GM13977 (cell line): ENCODE measurements around the gene C12orf43.
"Not testable (repeated sequence)": the region's sequence is repeated elsewhere in the genome, so short reads cannot be mapped to it uniquely, and the experiment has no call there.

Experiments
- DNase-seq: peaks from one replicate; pipeline ENCODE4 v3.0.0; 2012; ENCODE audit warnings: low spot score
- CTCF ChIP-seq: IDR thresholded peaks from 2 replicates; pipeline ENCODE4 v1.5.1; 2012; ENCODE audit warnings: mild to moderate bottlenecking, control low read depth; ENCODE audit not compliant: insufficient read depth; ENCODE audit errors: extremely low read depth, missing control alignments
- in situ Hi-C: fragments of 300-500 bp; cut with MboI; formaldehyde crosslinking; loops from one replicate; pipeline ENCODE4 v1.12.0; 2022; ENCODE audit warnings: low sequenced_read_pairs, low pct_unique_long_range_greater_than_20kb, mixed read lengths, inconsistent platforms; ENCODE audit not compliant: unreplicated experiment

Gene C12orf43

DNA sequence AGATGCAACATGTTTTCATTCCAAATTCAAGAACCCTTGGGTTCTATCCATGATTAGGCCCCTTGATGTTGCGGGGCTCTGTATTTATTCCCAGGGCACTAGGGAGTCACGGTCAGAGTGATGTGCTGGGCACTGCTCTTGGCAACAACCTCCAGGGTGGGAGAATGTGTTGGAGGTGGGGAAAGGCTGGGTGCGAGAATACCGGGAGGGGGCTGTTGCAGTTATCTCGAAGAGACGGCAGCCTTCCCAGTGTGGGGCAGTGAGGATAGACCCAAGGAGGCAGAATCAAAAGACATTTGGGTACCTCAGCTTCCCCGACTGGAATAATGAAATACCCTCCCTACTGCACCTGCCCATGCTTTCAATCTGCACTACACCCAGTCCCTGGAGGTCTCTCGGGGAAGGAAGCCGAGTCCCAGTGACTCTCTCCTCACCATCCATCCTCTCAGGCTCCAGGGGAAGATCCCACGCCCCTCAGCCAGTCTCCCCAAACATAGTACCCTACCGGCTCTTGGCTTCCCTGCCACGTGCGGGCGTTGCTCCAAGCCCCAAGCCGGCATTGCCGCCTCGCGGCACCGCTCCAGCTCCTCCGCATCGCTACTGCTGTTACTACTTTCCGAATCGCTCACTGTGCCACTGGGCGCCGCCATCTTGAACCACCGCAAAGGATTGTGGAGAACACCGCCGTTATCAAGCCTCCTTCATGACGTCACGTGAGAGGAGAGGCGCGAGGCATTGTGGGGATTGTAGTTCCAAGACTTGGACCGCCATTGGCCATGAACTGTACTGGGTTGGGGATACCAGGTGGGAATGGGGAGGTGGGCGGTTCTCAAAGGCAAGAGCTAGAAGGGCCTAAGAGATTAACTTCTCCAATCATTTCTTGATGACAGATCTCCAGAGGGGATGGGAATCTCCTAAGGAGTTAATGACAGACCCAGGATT is at the start of gene C12orf43:
C12orf43 (minus strand) TSS at position 663 of the 942 bp plus-strand sequence; CDS start at position 650, 13 bp downstream.
- DNase-seq = peak; percentile 94
- no peak for TF ChIP-seq CTCF
- in situ Hi-C loops = no loop called here

DNA sequence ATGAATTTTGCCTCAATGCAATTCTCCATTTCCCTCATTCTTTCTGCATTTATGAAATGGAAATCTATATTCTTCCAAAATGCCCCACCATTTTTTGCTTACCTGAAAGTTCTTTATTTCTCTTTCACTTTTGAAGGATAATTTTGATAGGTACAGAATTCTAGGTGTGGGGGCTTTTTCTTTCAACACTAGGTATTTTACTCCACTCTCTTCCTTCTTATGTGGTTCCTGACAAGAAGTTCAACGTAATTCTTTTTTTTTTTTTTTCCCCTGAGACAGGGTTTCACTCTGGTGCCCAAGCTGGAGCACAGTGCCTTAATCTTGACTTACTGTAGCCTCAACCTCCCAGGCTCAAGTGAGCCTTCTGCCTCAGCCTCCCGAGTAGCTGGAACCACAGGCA is 49.1 kb upstream of the C12orf43 start:
- no peak for TF ChIP-seq CTCF
- in situ Hi-C loops = loop anchor here (25.0 kb wide), 1 partner anchor 372 kb away; no protein-coding TSS in a partner anchor
- no peak for DNase-seq

- in situ Hi-C loops = loop anchor here (25.0 kb wide), 1 partner anchor 373 kb away; no protein-coding TSS in a partner anchor
- DNase-seq = not testable (repeated sequence)
Observed at GRCh38 chr12:121064586-121064985, 48.3 kb upstream of the C12orf43 start.

DNA sequence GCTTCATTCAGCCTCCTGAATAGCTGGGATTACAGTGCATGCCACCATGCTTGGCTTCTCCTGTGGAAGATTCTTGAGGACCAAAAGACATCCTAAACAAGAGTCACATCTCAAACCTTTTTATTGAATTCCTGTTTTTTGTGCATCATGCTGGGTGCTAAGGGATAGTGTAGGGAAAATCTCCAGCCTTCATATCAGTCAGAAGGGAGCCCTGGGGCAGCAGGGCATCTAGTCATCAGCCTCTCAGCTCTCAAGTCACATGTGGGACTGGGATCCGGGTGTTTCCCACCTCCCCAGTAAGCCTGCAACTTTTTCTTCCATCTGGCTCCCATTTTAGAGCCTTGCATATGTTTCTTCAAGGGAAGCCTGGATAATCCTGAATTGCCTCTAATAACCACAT is 47.8 kb upstream of the C12orf43 start:
- in situ Hi-C loops = loop anchor here (25.0 kb wide), 1 partner anchor 373 kb away; no protein-coding TSS in a partner anchor
- DNase-seq = no peak
- no peak for TF ChIP-seq CTCF

DNA sequence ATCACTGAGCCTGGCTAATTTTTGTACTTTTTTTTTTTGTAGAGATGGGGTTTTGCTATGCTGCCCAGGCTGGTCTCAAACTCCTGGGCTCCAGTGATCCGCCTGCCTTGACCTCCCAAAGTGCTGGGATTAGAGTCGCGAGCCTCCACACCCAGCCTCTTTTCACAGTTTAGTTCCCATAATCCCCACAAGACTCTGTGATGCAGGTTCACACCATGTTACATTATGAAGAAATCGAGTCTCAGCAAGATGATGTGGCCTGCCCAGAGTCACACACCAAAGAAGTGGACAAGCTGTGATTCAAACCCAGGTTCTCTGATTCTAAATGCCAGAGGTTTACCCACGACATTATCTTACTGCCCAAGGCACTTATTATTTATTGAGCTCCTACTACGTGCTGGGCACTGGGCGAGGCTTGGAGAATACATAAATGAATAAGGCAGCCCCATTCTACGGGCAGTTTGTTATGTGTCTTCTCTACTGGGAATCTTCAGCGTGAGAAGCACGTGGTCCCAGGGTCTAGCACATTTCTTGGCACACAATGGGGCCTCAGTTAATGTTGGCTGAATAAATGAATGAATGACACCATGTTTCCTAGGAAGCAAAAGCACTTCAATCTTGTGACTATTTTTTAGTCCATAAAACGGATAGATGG is 46.2 kb upstream of the C12orf43 start:
- DNase-seq = no peak
- no peak for TF ChIP-seq CTCF
- in situ Hi-C loops = loop anchor here (25.0 kb wide), 1 partner anchor 375 kb away; no protein-coding TSS in a partner anchor

- peak; percentile 42 for TF ChIP-seq CTCF
- in situ Hi-C loops = loop anchor here (25.0 kb wide), 1 partner anchor 375 kb away; no protein-coding TSS in a partner anchor
- DNase-seq = no peak
Observed at GRCh38 chr12:121061831-121062230, 45.5 kb upstream of the C12orf43 start.
